ENCODE measurements around the gene HK2. TPM values are rescaled to one million over a fixed set of nuclear protein-coding genes. Genes with fewer than 3 reads are reported as not detected.
"Not testable (repeated sequence)": the region's sequence is repeated elsewhere in the genome, so short reads cannot be mapped to it uniquely, and the experiment has no call there.

Gene HK2
- total RNA-seq, 1 donor, result 13.5 TPM

- peak in 2 of 3 donors; percentile 70 to 86 for DNase-seq (ENCODE audit: low read depth in 2 of 3, low spot score in 2 of 3)
Measured at GRCh38 chr2:74834792-74835755, 1.1 kb downstream of the HK2 start.

- DNase-seq (ENCODE audit: low read depth in 2 of 3, low spot score in 2 of 3), result peak in 2 of 3 donors; percentile 58 to 66
Measured at GRCh38 chr2:74835831-74836674, 2.1 kb downstream of the HK2 start.

- no peak for DNase-seq (ENCODE audit: low read depth in 2 of 3, low spot score in 2 of 3)
Measured at GRCh38 chr2:74836675-74837401, 2.9 kb downstream of the HK2 start.

GRCh38 chr2:74841641-74842040 lies 7.7 kb downstream of the HK2 start:
- no peak for DNase-seq (ENCODE audit: low read depth in 2 of 3, low spot score in 2 of 3)

GRCh38 chr2:74843433-74843832 lies 9.5 kb downstream of the HK2 start:
- DNase-seq (ENCODE audit: low read depth in 2 of 3, low spot score in 2 of 3), result no peak

GRCh38 chr2:74843899-74844298 lies 10.0 kb downstream of the HK2 start:
- DNase-seq (ENCODE audit: low read depth in 2 of 3, low spot score in 2 of 3), result peak in 2 of 3 donors; percentile 67 to 68

GRCh38 chr2:74844752-74845151 lies 10.8 kb downstream of the HK2 start:
- no peak for DNase-seq (ENCODE audit: low read depth in 2 of 3, low spot score in 2 of 3)

GRCh38 chr2:74845217-74845751 lies 11.4 kb downstream of the HK2 start:
- peak in 2 of 3 donors; percentile 52 to 78 for DNase-seq (ENCODE audit: low read depth in 2 of 3, low spot score in 2 of 3)

GRCh38 chr2:74845991-74846390 lies 12.1 kb downstream of the HK2 start:
- DNase-seq (ENCODE audit: low read depth in 2 of 3, low spot score in 2 of 3), result no peak

- no peak for DNase-seq (ENCODE audit: low read depth in 2 of 3, low spot score in 2 of 3)
Measured at GRCh38 chr2:74846481-74846880, 12.6 kb downstream of the HK2 start.

GRCh38 chr2:74847070-74847858 lies 13.3 kb downstream of the HK2 start:
- no peak for DNase-seq (ENCODE audit: low read depth in 2 of 3, low spot score in 2 of 3)

GRCh38 chr2:74849228-74849892 lies 15.4 kb downstream of the HK2 start:
- DNase-seq (ENCODE audit: low read depth in 2 of 3, low spot score in 2 of 3), result peak in 2 of 3 donors; percentile 60 to 66

GRCh38 chr2:74850496-74851190 lies 16.7 kb downstream of the HK2 start:
- no peak for DNase-seq (ENCODE audit: low read depth in 2 of 3, low spot score in 2 of 3)

- DNase-seq (ENCODE audit: low read depth in 2 of 3, low spot score in 2 of 3), result no peak
Measured at GRCh38 chr2:74851191-74851566, 17.3 kb downstream of the HK2 start.

GRCh38 chr2:74853360-74853759 lies 19.4 kb downstream of the HK2 start:
- DNase-seq (ENCODE audit: low read depth in 2 of 3, low spot score in 2 of 3), result not testable (repeated sequence)

GRCh38 chr2:74854401-74854800 lies 20.5 kb downstream of the HK2 start:
- no peak for DNase-seq (ENCODE audit: low read depth in 2 of 3, low spot score in 2 of 3)

- not testable (repeated sequence) for DNase-seq (ENCODE audit: low read depth in 2 of 3, low spot score in 2 of 3)
Measured at GRCh38 chr2:74855114-74855707, 21.3 kb downstream of the HK2 start.

- DNase-seq (ENCODE audit: low read depth in 2 of 3, low spot score in 2 of 3), result no peak
Measured at GRCh38 chr2:74856004-74856578, 22.2 kb downstream of the HK2 start.

Data from hematopoietic multipotent progenitor cell (in vitro differentiated cells).